A673 (cell line): Measurements from ENCODE around the gene ANO1. TPM values are rescaled to one million over a fixed set of nuclear protein-coding genes. Genes with fewer than 3 reads are reported as not detected.

Experiments
- BruUV-seq: library from RNA; stranded (reverse); fragments of 400-500 nt; replicated peaks from 2 replicates; lab custom pipeline; 2021; lab: Mats Ljungman, UMichigan
- CTCF ChIA-PET: fragments of 300-600 bp; sonication (Branson Sonifier 250); formaldehyde crosslinking; loops from one replicate; lab custom pipeline; 2022; ENCODE audit warnings: antibody characterized with exemption; lab: Charles Lee
- POLR2A ChIA-PET: fragments of 300-600 bp; sonication (Branson Sonifier 250); formaldehyde crosslinking; loops from one replicate; lab custom pipeline; 2022; ENCODE audit warnings: antibody characterized with exemption; ENCODE audit not compliant: low non-redundant PET; lab: Charles Lee
- DNase-seq: peaks from one replicate; pipeline ENCODE4 v3.0.0-alpha.2; 2015; ENCODE audit warnings: low spot score
- H3K27ac ChIP-seq: fragments of 200-600 bp; sonication (generic); 2 replicates; pipeline ENCODE4 v1.5.1; 2016; ENCODE audit warnings: mixed run types, low read depth, mild to moderate bottlenecking, mixed read lengths, antibody characterized with exemption, low read length; ENCODE audit not compliant: poor library complexity, severe bottlenecking
- H3K27me3 ChIP-seq: fragments of 200-600 bp; sonication (generic); replicated peaks from 2 replicates; pipeline ENCODE4 v1.6.1; 2017; ENCODE audit warnings: mixed run types, low read depth, mild to moderate bottlenecking, mixed read lengths, antibody characterized with exemption, low read length; ENCODE audit not compliant: insufficient read depth, poor library complexity
- H3K36me3 ChIP-seq: fragments of 200-600 bp; sonication (generic); 2 replicates; pipeline ENCODE4 v1.6.1; 2016; ENCODE audit warnings: mixed run types, mild to moderate bottlenecking, mixed read lengths, antibody characterized with exemption, low read length; ENCODE audit not compliant: insufficient read depth, poor library complexity, severe bottlenecking
- H3K4me1 ChIP-seq: fragments of 200-600 bp; sonication (generic); 2 replicates; pipeline ENCODE4 v1.6.1; 2017; ENCODE audit warnings: mixed run types, mild to moderate bottlenecking, mixed read lengths, antibody characterized with exemption, low read length; ENCODE audit not compliant: insufficient read depth, poor library complexity, severe bottlenecking
- H3K4me3 ChIP-seq: fragments of 200-600 bp; sonication (generic); 2 replicates; pipeline ENCODE4 v1.5.1; 2016; ENCODE audit warnings: low read depth, mixed run types, mild to moderate bottlenecking, mixed read lengths, low read length; ENCODE audit not compliant: poor library complexity, severe bottlenecking
- H3K9me3 ChIP-seq: fragments of 200-600 bp; sonication (generic); 2 replicates; pipeline ENCODE4 v1.6.1; 2016; ENCODE audit warnings: mixed run types, low read depth, mild to moderate bottlenecking, mixed read lengths, antibody characterized with exemption, low read length; ENCODE audit not compliant: poor library complexity, severe bottlenecking
- EZH2 ChIP-seq: fragments of 200-600 bp; sonication (generic); IDR thresholded peaks from 2 replicates; pipeline ENCODE4 v1.6.1; 2017; ENCODE audit warnings: borderline replicate concordance, low read depth, mild to moderate bottlenecking, mixed read lengths, antibody characterized with exemption, low read length; ENCODE audit not compliant: poor library complexity, severe bottlenecking
- intact Hi-C: fragments of 100-400 bp; cut with micrococcal nuclease; formaldehyde crosslinking; loops from one replicate; pipeline ENCODE4 v1.10.0; 2022; ENCODE audit not compliant: unreplicated experiment
- total RNA-seq: library from RNA; stranded (reverse); gene quantifications from 2 replicates; pipeline ENCODE4 v1.2.3, GENCODE V29; 2021
- TF ChIP-seq, protein P1 (sequence below): fragments of 300-800, 200-600 bp; sonication (generic); conservative IDR thresholded peaks from 2 replicates; pipeline ENCODE4 v1.5.1; 2017; ENCODE audit warnings: low read depth, mild to moderate bottlenecking, antibody characterized with exemption, low read length, moderate library complexity, mixed read lengths

Gene ANO1
- total RNA-seq, 1 experiment from 2014 or later = 0.90 TPM

DNA sequence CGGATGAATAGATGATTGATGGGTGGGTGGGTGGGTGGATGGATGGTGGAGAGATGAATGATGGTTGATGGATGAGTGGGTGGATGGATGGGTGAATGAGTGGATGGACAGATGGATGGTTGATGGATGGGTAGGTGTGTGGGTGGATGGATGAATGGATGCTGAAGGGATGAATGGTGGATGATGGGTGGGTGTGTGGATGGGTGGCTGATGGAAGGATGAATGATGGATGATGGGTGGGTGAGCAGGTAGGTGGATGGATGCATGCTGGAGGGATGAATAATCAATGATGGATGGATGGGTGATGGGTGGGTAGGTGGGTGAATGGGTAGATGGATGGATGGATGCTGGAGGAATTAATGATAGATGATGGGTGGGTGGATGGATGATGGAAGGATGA is 40.5 kb downstream of the ANO1 start:
- no peaks in the 10 kb centered on the region for H3K4me1 ChIP-seq
- ChIA-PET CTCF (no interaction called here), POLR2A (no interaction called here)
- intact Hi-C loops = no loop called here
- H3K9me3 ChIP-seq = no peaks in the 10 kb centered on the region
- DNase-seq = no peak
- no peaks in the 10 kb centered on the region for H3K27me3 ChIP-seq
- no peak overlapping the region for H3K4me3 ChIP-seq
- BruUV-seq = no TSS peak
- H3K27ac ChIP-seq = no peak overlapping the region
- no peaks in the 10 kb centered on the region for H3K36me3 ChIP-seq
- TF ChIP-seq EZH2 = no peak
- TF ChIP-seq, protein P1, sequence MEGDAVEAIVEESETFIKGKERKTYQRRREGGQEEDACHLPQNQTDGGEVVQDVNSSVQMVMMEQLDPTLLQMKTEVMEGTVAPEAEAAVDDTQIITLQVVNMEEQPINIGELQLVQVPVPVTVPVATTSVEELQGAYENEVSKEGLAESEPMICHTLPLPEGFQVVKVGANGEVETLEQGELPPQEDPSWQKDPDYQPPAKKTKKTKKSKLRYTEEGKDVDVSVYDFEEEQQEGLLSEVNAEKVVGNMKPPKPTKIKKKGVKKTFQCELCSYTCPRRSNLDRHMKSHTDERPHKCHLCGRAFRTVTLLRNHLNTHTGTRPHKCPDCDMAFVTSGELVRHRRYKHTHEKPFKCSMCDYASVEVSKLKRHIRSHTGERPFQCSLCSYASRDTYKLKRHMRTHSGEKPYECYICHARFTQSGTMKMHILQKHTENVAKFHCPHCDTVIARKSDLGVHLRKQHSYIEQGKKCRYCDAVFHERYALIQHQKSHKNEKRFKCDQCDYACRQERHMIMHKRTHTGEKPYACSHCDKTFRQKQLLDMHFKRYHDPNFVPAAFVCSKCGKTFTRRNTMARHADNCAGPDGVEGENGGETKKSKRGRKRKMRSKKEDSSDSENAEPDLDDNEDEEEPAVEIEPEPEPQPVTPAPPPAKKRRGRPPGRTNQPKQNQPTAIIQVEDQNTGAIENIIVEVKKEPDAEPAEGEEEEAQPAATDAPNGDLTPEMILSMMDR = no peak

DNA sequence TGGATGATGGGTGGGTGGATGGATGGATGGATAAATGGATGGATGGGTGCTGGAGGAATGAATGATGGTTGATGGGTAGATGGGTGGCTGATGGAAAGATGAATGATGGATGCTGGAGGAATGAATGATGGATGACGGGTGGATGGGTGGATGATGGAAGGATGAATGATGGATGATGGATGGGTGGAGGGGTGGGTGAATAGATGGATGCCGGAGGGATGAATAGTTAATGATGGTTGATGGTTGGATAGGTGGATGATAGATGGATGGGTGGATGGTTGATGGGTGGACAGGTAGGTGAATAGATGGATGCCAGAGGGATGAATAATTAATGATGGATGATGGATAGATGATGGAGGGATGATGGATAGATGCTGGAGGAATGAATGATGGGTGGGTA is 41.4 kb downstream of the ANO1 start:
- no peaks in the 10 kb centered on the region for H3K36me3 ChIP-seq
- no peak overlapping the region for H3K27ac ChIP-seq
- DNase-seq = no peak
- intact Hi-C loops = no loop called here
- ChIA-PET CTCF (no interaction called here), POLR2A (no interaction called here)
- H3K4me1 ChIP-seq = no peaks in the 10 kb centered on the region
- H3K4me3 ChIP-seq = no peak overlapping the region
- no peaks in the 10 kb centered on the region for H3K27me3 ChIP-seq
- H3K9me3 ChIP-seq = no peaks in the 10 kb centered on the region
- TF ChIP-seq EZH2 = no peak
- TF ChIP-seq, protein P1 = no peak
- BruUV-seq = no TSS peak

DNA sequence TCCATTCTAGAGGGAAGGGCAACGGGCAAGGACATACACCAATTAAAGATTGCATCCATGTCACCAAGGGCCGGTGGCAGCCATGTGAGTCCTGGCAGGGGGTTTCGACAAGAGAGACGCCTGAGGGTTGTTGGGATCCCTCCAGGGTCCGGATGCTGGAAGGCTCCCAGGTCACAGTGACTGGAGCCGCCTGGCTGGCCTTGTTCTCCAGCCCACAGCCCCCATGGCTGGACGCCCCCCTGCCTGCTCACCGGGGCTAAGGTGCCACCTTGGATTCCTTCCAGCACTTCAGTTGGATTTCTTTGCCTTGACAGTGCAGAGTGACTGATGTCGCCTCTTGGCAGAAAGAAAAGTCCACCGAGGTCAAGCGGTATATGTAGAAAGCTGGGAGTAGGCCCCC is 42.6 kb downstream of the ANO1 start:
- H3K36me3 ChIP-seq = no peaks in the 10 kb centered on the region
- ChIA-PET POLR2A (no interaction called here), CTCF (no interaction called here)
- no peak overlapping the region for H3K4me3 ChIP-seq
- intact Hi-C loops = no loop called here
- TF ChIP-seq, protein P1 = no peak
- no peak for TF ChIP-seq EZH2
- no peak overlapping the region for H3K27ac ChIP-seq
- H3K27me3 ChIP-seq = no peaks in the 10 kb centered on the region
- H3K4me1 ChIP-seq = no peaks in the 10 kb centered on the region
- DNase-seq = no peak
- H3K9me3 ChIP-seq = no peaks in the 10 kb centered on the region
- no TSS peak for BruUV-seq
